ENCODE measurements around the gene KCNS1. TPM values are rescaled to one million over a fixed set of nuclear protein-coding genes. Genes with fewer than 3 reads are reported as not detected.

KCNS1 gene
- total RNA-seq, 1 experiment from 2014 or later, result not detected

GRCh38 chr20:45047581-45048119 is 53.3 kb downstream of the KCNS1 start:
- intact Hi-C loops (cut with micrococcal nuclease), result loop anchor here (10.0 kb wide), 2 partner anchors 177 to 727 kb away; partner anchors contain the start of gene SEMG2
- Histone ChIP-seq H3K27me3 (ENCODE audit: insufficient read depth, low read length) (no peaks in the 10 kb centered on the region), H3K9me3 (ENCODE audit: control insufficient read depth in 1 of 2, insufficient read depth in 1 of 2, low read depth in 1 of 2, low read length in 2 of 2) (no peaks in the 10 kb centered on the region), H3K4me1 (ENCODE audit: control insufficient read depth in 1 of 2, insufficient read depth in 2 of 2, low read length in 2 of 2) (no peaks in the 10 kb centered on the region; a peak in 1 of 4 replicates), H2AFZ (ENCODE audit: low read depth, low read length, poor library complexity, severe bottlenecking) (no peak overlapping the region), H3K36me3 (ENCODE audit: control insufficient read depth in 1 of 2, insufficient read depth in 2 of 2, low read length in 2 of 2) (no peaks in the 10 kb centered on the region), H3K9me2 (ENCODE audit: insufficient read depth) (no peaks in the 10 kb centered on the region), H4K20me1 (ENCODE audit: insufficient read depth) (no peaks in the 10 kb centered on the region; the same call in 1 of the 2 replicates), H3K4me2 (ENCODE audit: low read length) (no peak overlapping the region), H3K27ac (ENCODE audit: low read depth, low read length) (no peak overlapping the region), H3K9ac (ENCODE audit: low read length) (no peak overlapping the region), H3K79me2 (ENCODE audit: insufficient read depth, low read length) (peaks cover 16% of the 10 kb centered on the region), H3K4me3 (replicated peaks in 1 of 2; ENCODE audit: low read depth in 1 of 2, low read length in 2 of 2) (no peak overlapping the region)
- DNase-seq (ENCODE audit: low read depth, low spot score) (no peak), ATAC-seq (no peak)
- RAD21 ChIA-PET (ENCODE audit: low non-redundant PET in 1 of 2, low total read pairs in 2 of 2, uncharacterized antibody in 2 of 2, unreplicated experiment in 2 of 2), result no interaction called here
- TF ChIP-seq RAD21 (IDR thresholded peaks at IDR 0.05; ENCODE audit: low read depth), result no peak
- TF ChIP-seq ZNF274 (IDR thresholded peaks at IDR 0.05; ENCODE audit: low read depth, low read length), result no peak
- no peak for TF ChIP-seq EZH2 (IDR thresholded peaks at IDR 0.05)
- TF ChIP-seq ZBTB33 (IDR thresholded peaks at IDR 0.05; ENCODE audit: extremely low read depth, insufficient replicate concordance, low read length), result no peak
- TF ChIP-seq ATF3 (IDR thresholded peaks at IDR 0.05), result no peak
- BruUV-seq (replicated peaks), result no TSS peak
- POLR2A ChIA-PET, result no interaction called here
- CTCF ChIA-PET, result interaction anchor here (1.0 kb wide), 1 partner anchor 48 kb away, joined by 3 read pairs; no protein-coding TSS in a partner anchor

GRCh38 chr20:45044601-45045000 is 56.3 kb downstream of the KCNS1 start:
- Histone ChIP-seq H3K4me2 (ENCODE audit: low read length) (no peak overlapping the region), H3K4me1 (ENCODE audit: control insufficient read depth in 1 of 2, insufficient read depth in 2 of 2, low read length in 2 of 2) (peaks cover 14 to 19% of the 10 kb centered on the region in 2 experiments), H3K36me3 (ENCODE audit: control insufficient read depth in 1 of 2, insufficient read depth in 2 of 2, low read length in 2 of 2) (no peaks in the 10 kb centered on the region), H3K4me3 (replicated peaks in 1 of 2; ENCODE audit: low read depth in 1 of 2, low read length in 2 of 2) (no peak overlapping the region), H3K27me3 (ENCODE audit: insufficient read depth, low read length) (no peaks in the 10 kb centered on the region), H3K9ac (ENCODE audit: low read length) (no peak overlapping the region), H3K27ac (ENCODE audit: low read depth, low read length) (no peak overlapping the region), H3K79me2 (ENCODE audit: insufficient read depth, low read length) (0 out of 2 replicates have a peak, but pooled peaks cover 7% of the 10 kb centered on the region), H2AFZ (ENCODE audit: low read depth, low read length, poor library complexity, severe bottlenecking) (no peak overlapping the region), H3K9me2 (ENCODE audit: insufficient read depth) (no peaks in the 10 kb centered on the region), H4K20me1 (ENCODE audit: insufficient read depth) (no peaks in the 10 kb centered on the region; the same call in 1 of the 2 replicates), H3K9me3 (ENCODE audit: control insufficient read depth in 1 of 2, insufficient read depth in 1 of 2, low read depth in 1 of 2, low read length in 2 of 2) (no peaks in the 10 kb centered on the region)
- ChIA-PET CTCF (interaction anchor here (0.6 to 3.6 kb wide), 32 partner anchors 9 to 930 kb away, joined by 3 to 92 read pairs (median 4); partner anchors contain the start of genes KCNS1 and SLPI), POLR2A (no interaction called here), RAD21 (ENCODE audit: low non-redundant PET in 1 of 2, low total read pairs in 2 of 2, uncharacterized antibody in 2 of 2, unreplicated experiment in 2 of 2) (interaction anchor here (0.7 to 1.3 kb wide), 7 partner anchors 51 to 247 kb away, joined by 3 to 12 read pairs (median 5); no protein-coding TSS in a partner anchor)
- BruUV-seq (replicated peaks), result no TSS peak
- intact Hi-C loops (cut with micrococcal nuclease), result loop anchor here (1.0 to 10.0 kb wide), 5 partner anchors 52 to 730 kb away; partner anchors contain the start of gene SEMG2
- DNase-seq (ENCODE audit: low read depth, low spot score) (no peak), ATAC-seq (no peak)
- TF ChIP-seq EZH2phosphoT487 (IDR thresholded peaks at IDR 0.05; ENCODE audit: borderline replicate concordance) (no peak), REST (IDR thresholded peaks at IDR 0.05; ENCODE audit: low read depth) (no peak), POLR2AphosphoS5 (IDR thresholded peaks at IDR 0.05; ENCODE audit: low read depth, low read length) (no peak), SIN3A (IDR thresholded peaks at IDR 0.05; ENCODE audit: low read depth) (no peak), ZFX (IDR thresholded peaks at IDR 0.05) (no peak)

All from HCT116 (cell line).